G401 (cell line): ENCODE data around the gene EGFL7. TPM values are rescaled to one million over a fixed set of nuclear protein-coding genes. Genes with fewer than 3 reads are reported as not detected.
"Not testable (repeated sequence)": the region's sequence is repeated elsewhere in the genome, so short reads cannot be mapped to it uniquely, and the experiment has no call there.

Experiments
- DNase-seq: peaks from one replicate; pipeline ENCODE4 v3.0.0-alpha.2; 2015; ENCODE audit warnings: low spot score
- in situ Hi-C: cut with HindIII; loops from 2 replicates; pipeline ENCODE4 v1.10.0; 2016; ENCODE audit warnings: low sequenced_read_pairs, mixed read lengths
- total RNA-seq: library from RNA; depleted of rRNA; stranded (reverse); fragments of >200 nt; shearing (Covaris generic); gene quantifications from 2 replicates; pipeline ENCODE4 v1.2.3, GENCODE V29; 2014

The EGFL7 gene
- total RNA-seq, 1 experiment from 2014 or later = 142 TPM

- in situ Hi-C loops = no loop called here
- DNase-seq = no peak
Observed at GRCh38 chr9:136707011-136707410, 44.3 kb downstream of the EGFL7 start.

- in situ Hi-C loops = no loop called here
Observed at GRCh38 chr9:136707849-136708517, 45.3 kb downstream of the EGFL7 start.

GRCh38 chr9:136709454-136710109 is 46.9 kb downstream of the EGFL7 start:
- DNase-seq = no peak
- in situ Hi-C loops = no loop called here

More at GRCh38 chr9:136707849-136708517, 45.3 kb downstream of the EGFL7 start:
- no peak for DNase-seq

- in situ Hi-C loops = no loop called here
- no peak for DNase-seq
Observed at GRCh38 chr9:136710543-136710942, 47.8 kb downstream of the EGFL7 start.

- in situ Hi-C loops, DNase-seq: not testable (repeated sequence)
Observed at GRCh38 chr9:136711219-136711648, 48.5 kb downstream of the EGFL7 start.

GRCh38 chr9:136711751-136712689 is 49.3 kb downstream of the EGFL7 start, which contains the start of gene DIPK1B:
DIPK1B (plus strand) TSS chr9:136712572; CDS start chr9:136712666, 94 bp downstream.
- DNase-seq = no peak
- in situ Hi-C loops = no loop called here

GRCh38 chr9:136712690-136713544 is 50.2 kb downstream of the EGFL7 start:
- in situ Hi-C loops = no loop called here
- no peak for DNase-seq

- in situ Hi-C loops = no loop called here
- no peak for DNase-seq
Observed at GRCh38 chr9:136713550-136713949, 50.8 kb downstream of the EGFL7 start.

- DNase-seq = no peak
Observed at GRCh38 chr9:136714096-136714892, 51.6 kb downstream of the EGFL7 start.

GRCh38 chr9:136714893-136715274 is 52.2 kb downstream of the EGFL7 start:
- in situ Hi-C loops = no loop called here
- no peak for DNase-seq

More at GRCh38 chr9:136714096-136714892, 51.6 kb downstream of the EGFL7 start:
- in situ Hi-C loops = no loop called here

- in situ Hi-C loops = no loop called here
- DNase-seq = no peak
Observed at GRCh38 chr9:136717399-136717798, 54.7 kb downstream of the EGFL7 start.

- in situ Hi-C loops = no loop called here
- no peak for DNase-seq
Observed at GRCh38 chr9:136718345-136719194, 55.9 kb downstream of the EGFL7 start.

- in situ Hi-C loops = no loop called here
- DNase-seq = peak; percentile 39
Observed at GRCh38 chr9:136719195-136719880, 56.6 kb downstream of the EGFL7 start.

GRCh38 chr9:136720251-136720897 is 57.7 kb downstream of the EGFL7 start:
- in situ Hi-C loops = no loop called here
- peak; percentile 52 for DNase-seq

GRCh38 chr9:136720898-136721338 is 58.2 kb downstream of the EGFL7 start:
- in situ Hi-C loops = no loop called here
- DNase-seq = no peak
